LHCN-M2 (cell line): ENCODE measurements around the gene FAIM2. TPM values are rescaled to one million over a fixed set of nuclear protein-coding genes. Genes with fewer than 3 reads are reported as not detected.

Source experiments
- DNase-seq: peaks from one replicate; pipeline ENCODE4 v3.0.0-alpha.2; 2012; ENCODE audit warnings: low read depth
- total RNA-seq: library from RNA; depleted of rRNA; stranded (reverse); fragments of >200 nt; gene quantifications from 2 replicates; pipeline ENCODE4 v1.2.3, GENCODE V29; 2014

FAIM2 gene
- total RNA-seq, 1 experiment from 2014 or later: 4.2 TPM

DNA sequence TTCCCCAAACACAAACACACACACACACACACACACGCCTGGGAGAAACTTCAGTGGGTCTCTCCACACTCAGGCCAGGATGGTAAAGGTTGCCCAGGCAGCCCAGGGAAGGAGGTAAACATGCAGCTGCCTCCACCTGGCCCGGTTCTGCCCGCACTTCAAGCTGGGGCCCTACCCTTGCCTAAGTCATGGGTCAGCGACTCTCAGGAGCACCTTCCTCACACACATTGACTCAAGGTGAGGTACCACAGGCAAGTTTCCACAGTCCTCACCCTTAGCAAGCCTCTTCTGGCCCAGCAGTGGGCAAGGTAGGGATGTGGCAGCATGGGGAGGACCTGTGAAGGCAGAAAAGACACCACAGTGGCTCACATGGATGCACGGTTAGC lies 14.1 kb upstream of the FAIM2 start:
- DNase-seq: no peak

DNA sequence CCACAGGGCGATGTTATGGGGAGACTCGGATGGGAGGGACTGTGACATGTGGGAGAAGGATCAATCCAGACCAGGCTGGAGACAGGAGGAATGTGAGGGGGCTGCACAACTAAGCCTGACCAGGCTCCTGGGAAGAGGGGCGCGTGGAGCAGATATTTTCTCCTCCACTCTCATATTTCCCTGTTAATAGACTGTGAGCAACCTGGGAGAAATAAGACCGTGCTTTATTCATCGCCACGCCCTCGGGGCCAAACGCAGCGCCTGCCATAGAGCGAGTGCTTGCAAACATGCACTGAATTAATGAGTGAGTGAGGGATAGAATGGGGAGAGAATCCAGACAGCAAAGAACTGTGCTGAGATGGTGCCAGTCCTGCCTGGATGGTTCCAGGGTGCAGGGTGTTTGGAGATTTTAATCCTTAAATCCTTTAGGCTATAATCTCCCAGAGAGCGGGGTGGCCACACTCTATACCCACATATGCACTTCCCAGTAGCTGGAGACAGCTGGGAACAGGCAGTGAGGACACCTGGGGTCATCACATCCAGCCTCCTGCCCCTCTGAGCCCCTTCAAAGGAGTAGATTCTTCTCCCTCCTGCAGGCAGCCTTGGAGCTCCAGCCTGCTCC lies 13.6 kb upstream of the FAIM2 start:
- no peak for DNase-seq

DNA sequence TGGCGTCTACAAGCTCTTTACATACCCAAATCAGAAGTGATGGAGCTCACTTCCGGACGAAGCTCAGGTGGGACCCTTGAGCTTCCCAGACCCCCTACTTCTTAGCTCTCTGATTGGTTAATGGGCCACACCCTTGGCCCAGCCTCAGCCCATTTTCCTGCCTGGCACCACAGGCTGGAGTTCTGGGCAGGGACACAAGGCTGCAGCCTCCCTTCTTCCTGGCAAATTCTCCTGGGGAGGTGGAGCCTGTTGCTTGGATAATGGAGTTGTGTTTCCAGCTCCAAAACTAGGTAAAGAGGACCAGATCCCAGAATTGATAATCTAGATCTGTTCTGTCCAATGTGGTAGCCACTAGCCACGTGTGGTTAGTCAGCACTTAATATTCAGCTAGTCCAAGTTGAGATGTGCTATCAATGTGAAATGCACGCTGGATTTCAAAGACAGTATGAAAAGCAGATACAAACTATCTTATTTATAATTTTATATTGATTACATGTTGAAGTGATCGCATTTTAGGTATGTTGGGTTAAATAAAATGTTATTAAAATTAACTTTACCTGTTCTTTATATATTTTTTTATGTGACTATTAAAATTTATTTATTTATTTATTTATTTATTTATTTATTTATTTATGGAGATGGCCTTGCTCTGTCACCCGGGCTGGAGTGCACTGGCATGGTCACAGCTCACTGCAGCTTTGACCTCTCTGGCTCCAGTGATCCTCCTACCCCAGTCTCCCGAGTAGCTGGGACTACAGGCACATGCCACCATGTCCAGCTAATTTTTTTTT lies 12.6 kb upstream of the FAIM2 start:
- DNase-seq: no peak

DNA sequence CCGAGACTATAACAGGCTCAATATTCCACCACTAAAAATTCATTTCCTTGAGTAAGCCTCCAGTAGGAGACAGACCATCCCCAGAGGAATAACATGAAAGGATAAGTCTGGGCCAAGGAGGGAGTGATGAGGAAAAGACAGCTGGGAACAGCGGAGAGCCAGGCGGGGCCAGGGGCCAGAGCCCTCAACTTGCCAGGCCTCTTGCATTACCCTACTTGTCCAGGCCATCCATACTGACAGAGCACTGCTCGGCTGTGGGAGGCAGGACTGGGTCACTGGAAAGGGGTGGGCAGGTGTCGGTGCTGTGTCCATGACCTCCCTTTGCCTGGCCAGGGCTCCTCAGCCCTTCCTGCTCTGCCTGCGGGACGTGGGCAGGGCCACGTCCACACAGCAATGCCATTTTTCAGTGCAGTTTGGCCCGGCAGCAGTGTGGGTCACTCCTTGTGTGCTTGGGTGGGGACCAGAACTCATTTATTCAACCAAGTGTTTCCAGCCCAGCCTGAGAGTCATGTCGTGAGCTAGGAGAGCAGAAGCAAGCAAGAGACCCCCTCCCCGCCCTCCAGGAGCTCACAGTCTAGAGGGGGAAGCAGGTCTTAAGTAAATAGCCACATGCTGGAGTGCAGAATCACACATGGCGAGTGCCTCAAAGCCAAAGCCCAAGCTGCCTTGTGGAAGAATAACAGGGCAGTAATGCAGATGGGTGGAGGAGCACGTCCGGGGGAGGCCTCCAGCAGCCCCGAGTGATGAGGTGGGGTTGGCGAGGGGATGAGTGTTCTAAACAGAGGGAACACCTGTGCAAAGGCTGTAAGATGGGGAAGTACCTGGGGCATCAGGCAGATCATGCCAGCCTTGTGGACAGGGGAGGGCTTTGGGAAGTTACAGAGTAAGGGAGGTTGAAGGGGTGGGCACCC lies 8.9 kb upstream of the FAIM2 start:
- no peak for DNase-seq

DNA sequence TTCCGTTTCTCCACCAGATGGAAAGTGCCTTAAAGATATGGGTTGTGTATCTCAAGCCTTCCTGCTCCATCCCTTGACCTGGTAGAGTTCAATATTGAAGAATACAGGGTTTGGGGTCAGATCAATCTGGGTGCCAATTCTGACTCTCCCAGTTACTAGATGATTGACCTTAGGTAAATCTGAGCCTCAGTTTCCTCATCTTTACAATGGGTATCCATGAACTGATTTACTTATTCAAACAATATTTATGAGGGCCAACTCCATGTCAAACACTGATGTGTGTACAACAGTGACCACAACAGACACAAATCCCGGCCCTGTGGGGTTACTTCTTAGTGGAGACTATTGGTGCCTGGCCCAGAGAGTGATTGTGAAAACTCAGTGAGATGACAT lies 7.5 kb upstream of the FAIM2 start:
- DNase-seq: no peak

DNA sequence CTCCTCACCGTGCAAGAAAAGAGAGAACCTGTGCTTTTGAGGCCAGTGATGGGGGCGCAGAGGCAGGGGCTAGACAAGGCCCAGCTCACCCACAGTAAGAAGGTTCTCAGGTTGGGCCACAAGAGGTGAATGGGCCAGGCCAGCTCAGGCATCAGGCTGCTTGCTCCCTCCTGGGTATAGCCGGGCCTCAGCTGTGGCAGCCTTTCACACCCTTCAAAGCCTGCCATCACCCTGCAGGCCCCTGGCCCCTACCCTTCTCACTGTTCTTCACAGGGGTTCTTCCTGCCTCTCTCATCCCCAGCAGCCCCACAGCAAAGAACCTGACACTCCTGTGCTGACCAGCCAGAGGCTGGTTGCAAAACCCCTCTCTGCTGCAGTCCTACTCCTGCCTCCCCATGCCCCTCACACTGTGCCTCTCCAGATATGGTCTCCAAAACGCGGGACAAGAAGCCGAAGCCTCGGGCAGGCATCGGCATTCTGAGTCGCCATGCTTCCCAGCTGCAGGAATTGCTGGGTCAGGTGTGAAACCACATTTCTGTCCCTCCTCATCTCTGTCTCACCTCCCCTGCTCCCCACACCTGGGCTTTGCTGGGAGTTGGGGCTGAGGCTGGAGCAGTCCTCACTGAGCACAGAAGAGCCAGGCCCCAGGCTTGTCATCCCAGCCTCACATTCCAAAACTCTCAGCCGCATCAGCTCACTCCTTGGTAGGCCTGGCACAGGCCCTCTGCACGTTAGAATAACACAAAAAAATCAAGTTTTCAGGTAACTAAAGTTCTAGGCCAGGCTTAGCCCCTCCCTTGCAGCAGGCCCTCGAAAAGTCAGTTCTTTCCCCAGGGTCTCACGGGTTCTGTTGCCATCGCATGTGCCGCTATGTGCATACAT lies 6.9 kb upstream of the FAIM2 start:
- no peak for DNase-seq

DNA sequence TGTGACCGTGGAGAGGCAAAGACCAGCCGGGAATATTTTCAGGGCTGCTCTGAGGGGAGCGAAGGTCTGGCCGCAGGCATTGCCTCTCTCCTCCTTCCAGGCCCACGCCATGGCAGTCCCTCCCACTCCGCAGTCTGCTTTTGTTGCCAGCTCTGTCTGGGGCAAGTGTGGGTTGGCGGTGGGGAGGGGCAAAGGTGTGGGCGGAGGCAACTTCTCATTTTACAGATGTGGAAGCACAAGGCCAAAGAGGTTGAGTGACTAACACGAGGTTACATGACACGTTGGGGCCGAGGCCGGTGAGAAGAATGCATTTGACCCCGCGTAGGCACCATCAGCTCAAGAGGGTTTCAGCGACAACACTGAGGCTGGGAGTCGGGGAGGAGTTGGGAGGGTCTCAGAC lies 6.1 kb upstream of the FAIM2 start:
- DNase-seq: no peak

DNA sequence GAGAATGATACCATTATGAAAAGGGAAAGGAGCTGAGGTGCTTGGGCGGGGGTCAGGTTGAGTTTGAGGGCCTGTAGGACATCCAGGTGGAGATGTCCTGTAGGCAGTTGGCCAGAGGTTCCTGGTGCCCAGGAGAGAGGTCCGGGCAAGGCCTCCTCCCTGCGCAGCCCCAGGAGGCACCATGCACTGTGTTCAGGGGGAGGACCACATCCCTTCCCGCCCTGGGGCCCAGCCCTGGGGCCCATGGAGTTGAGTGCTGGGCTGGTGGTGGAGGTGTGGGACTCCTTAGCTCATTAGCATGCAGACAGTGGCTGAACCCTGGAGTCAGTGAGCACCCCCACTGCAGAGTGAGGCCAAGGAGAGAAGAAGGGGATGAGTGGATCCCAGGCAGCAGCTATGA lies 5.7 kb upstream of the FAIM2 start:
- no peak for DNase-seq

DNA sequence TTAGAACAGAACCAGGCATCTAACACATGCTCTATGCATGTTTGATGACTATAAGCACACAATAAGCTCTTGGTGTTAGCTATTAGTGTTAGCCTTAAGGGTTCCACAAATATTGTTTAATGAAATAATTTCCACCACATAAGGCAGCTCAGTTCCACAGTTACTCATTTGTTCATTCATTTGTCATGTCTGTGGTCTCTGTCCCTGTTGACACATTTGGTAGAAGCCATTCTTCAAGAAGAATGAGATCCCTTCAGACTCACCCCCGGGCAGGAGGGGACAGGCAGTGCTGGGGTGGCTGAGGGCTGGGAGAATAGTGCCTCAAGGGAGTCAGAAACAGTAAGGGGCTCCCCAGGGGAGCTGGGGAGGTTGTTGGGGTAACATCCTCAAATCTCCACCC lies 3.7 kb upstream of the FAIM2 start:
- DNase-seq: no peak

DNA sequence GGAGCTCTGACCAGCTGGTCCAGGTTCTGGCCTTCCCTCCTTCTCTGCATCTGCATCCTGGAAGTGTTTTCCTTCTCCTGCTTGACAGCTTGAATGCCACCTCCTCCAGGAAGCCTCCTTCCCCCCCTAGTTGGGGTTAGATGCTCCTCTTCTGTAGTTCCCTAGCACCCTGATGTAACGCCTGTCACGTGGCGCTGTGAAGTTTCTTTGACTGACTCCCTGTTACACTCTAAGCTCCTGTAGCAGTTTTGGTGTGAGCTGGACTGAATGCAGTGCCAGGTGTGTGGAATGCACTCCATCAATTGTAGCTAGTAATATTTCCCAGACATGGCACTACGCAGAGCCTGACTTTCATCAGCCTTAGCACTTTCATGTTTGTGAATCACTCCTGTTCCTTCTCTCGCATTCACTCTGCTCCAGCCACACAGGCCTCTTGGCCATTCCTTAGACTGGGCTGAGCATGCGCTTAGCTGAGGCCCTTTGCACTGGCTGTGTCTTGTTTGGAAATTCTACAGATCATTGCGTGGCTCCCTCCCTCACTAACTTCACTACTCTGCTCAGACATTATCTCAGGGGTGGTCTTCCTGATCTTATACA lies 2.1 kb upstream of the FAIM2 start:
- no peak for DNase-seq

DNA sequence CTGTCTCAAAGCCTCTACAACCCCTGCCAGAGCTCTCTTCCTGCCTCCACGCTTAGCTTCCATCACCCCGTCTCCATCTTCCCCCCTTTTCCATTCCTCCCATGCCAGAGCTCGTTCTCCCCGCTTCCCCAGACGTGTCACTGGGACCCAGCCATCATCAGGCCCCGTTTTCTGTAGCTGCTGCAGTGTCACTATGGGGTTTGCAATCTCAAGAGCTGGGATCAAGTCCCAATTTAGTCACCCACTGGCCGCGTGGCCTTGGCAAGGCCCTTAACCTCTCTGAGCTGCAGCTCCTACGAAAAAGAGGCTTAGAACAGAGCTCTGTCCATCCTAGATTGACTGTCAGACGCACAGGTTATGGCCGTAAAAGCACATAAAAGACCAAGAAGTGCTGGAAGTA lies 901 bp upstream of the FAIM2 start:
- no peak for DNase-seq

DNA sequence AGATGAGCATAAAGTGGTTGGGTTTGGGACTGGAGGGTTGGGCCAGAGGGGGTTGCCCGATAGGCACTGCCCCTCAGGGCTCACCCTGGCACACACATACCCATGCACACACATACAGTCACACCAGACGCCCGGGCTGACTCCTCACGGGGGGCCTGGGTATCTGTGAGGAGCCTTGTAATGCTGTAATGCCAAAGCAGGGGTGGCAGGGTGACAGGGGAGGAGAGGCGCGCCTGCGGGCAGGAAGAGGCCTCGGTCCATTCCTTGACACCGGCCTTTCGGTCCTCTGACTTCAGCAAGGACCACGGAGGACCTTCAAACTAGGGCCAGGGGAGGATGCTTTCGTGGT lies 375 bp downstream of the FAIM2 start:
- no peak for DNase-seq

DNA sequence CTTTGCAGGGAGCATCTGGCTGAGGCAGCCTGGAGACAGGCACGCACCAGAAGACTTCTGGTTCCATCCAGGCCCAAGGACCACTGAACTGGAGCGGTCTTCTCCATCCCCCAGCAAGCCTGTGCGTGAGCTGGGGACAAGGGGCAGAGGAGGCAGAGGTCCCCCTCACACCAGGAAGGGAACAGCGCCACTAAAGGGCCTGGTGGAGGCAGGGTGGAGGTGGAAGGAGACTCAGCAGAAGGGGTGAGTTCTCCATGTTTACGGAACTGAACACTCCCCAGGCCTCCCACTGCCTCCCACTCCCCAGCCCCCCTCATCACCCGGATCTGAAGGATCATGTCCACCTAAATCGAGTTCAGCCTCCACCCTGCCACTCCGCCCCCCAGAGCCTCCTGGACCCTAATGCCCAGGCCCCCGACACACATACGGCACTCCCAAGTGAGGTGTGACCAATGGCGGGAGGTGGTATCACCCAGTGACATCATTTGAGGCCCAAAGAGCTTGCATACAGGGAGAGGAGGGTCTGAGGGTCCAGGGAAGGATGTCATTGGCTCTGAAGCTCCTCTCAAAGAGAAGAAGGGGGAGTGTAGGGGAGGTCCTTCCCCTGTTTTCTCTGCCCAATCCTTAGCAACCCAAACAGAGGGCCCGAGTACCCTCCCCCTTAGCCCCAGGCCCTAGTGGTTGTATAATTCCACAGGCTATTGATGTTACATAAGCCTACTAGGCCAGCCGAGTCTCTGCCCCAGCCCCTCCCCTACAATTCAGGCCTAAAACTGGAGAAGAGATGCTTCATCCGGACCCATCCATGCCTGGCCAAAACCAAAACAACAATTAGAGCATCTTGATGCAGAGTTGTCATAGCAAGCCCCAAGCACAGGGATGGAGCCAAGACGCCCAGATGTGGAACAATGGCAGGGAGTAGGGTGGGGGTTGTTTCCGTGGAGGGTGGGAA lies 1.0 kb downstream of the FAIM2 start:
- no peak for DNase-seq

DNA sequence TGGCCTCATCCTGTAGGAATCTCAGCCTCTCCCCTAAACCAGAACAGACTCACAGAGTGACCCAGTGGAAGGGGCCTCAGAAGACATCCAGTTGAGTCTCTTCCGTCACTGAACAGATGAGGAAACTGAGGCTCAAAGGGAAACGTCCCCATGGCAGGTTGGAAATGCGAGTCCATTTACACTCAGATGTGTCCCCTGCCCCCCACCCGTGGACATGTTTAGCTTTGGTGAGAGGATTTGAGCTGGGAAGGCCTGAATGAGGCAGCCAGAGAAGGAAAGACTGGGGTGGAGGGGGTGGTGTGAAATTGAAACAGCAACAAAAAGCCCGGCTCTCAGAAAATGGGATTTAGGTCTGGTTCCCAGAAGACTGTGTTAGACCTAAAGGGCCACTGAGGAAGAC lies 1.7 kb downstream of the FAIM2 start:
- DNase-seq: no peak

DNA sequence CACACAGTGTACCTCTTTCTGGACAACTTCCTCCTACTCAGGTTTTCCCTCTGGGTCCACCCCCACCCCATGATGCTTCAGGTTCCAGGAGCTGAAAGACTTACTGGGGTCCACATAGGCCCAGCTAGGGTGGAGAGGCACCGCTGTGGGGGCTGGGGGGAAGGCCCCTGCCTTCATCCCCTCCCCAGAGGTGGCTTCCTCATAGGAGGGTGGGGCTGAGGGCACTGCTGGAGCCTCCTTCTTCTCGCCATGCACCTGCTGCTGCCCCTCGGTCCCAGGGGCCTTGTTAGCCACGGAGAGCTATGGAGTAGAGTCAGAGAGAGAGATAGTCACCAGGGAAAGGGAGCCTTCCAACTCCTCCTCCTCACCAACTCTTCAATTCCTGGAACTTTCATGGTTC lies 2.7 kb downstream of the FAIM2 start:
- DNase-seq: no peak

DNA sequence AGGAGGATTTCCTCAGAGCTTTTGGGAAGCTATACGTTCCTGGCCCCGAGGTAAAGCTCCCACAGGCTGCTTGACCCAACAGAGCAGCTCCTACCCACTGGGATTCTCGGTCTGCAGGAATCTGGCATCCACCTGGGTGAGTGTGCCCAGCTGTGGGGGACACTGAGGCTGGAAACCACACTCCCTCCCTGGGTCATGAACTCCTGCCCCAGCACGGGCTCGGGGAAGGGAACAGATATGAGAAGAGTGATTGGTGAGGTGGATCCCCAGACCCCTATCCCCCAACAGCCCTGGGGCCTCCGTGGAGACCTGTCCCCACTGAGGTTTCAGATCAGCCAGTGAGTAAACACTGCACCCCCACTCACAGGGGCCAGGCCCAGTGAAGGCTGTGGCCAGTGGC lies 3.3 kb downstream of the FAIM2 start:
- DNase-seq: no peak

DNA sequence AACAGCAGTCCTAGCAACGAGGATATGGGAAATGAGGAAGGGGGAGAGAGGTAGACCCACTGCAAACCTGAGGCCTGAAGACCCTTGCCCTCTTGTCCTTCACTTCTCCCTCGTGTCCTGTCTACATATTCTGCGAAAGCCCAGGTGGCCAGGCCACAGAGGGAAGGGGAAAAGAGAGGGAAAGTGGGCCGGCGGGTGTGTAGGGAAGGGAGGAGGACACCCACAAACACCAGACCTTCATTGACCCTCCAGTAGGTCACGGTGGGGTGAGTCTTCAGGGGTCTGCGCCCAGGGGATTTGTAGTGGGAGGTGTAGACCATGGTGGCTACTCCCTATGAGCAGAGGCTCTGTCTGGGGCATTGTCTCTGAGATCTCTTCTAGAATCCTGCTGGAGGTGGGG lies 3.8 kb downstream of the FAIM2 start:
- DNase-seq: no peak

DNA sequence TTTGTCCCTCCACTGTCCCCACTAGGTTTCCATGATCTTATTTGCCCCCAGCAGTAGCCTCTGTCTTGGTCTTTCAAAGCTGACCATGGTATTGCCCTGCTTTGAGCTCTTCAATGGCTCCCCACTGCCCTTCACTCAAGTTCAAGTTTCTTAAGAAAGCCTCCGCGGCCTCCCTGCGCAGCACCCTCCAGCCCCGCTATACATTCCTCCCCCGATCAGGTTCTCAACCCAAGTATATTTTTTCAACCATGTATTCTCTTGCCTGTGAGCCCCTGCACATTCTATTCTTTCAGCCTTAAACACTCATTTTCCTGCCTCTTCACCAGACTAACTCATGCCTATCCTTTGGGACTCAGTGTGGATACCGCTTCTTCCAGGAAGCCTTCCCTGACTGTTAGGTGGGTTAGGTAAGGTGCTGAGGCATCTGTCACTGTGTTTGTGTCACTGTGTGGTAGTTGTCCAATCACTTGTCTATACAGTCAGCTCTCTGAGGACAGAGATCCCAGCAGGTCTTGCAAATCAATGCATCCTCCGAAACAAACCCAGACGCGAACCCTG lies 4.3 kb downstream of the FAIM2 start:
- no peak for DNase-seq

DNA sequence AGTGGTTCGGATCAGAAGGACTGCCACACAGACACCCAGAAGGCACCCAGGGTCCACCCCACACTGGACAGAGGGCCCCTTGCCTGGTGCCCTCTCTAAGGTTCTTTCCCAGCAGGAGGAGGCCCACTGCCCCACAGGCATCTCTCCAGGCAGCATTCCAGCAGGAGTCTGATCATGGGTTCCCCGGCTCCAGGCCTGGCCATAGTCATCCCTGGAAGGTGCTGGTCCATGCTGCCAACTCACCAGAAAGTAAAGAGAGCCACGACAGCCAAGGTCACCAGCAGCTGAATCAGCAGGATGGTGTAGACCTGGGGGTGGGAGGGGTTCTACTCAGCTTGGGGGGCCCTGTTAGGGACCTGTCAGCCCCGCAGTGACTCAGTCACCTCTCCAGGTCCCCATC lies 6.4 kb downstream of the FAIM2 start:
- no peak for DNase-seq

DNA sequence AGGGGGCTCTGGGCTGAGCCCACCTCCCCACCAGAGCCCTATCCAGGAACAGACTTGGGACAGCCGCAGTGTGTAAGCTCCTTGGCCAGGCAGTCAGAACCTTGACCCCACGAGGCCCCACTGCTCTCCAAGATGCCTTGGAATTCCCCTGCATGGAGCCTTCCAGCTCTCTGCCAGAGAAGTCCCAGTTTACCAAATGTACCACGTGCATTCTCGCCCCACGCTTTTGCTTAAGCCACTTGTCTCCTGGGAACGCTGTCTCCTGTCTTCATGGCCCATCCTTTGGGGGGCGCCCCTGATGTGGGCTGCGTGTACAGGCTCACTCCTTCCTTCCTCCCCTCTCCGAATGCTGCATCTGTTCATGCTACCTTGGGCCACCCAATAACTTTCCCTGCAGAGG lies 7.9 kb downstream of the FAIM2 start:
- DNase-seq: no peak
